GM12873 (cell line): ENCODE results near the gene ACTG1.

Experiments
- CTCF ChIP-seq: IDR thresholded peaks from 2 replicates; pipeline ENCODE4 v1.5.1; 2012; ENCODE audit warnings: low read depth, mild to moderate bottlenecking, moderate library complexity, low read length, control low read depth; ENCODE audit not compliant: insufficient read depth; ENCODE audit errors: missing control alignments

Gene ACTG1

DNA sequence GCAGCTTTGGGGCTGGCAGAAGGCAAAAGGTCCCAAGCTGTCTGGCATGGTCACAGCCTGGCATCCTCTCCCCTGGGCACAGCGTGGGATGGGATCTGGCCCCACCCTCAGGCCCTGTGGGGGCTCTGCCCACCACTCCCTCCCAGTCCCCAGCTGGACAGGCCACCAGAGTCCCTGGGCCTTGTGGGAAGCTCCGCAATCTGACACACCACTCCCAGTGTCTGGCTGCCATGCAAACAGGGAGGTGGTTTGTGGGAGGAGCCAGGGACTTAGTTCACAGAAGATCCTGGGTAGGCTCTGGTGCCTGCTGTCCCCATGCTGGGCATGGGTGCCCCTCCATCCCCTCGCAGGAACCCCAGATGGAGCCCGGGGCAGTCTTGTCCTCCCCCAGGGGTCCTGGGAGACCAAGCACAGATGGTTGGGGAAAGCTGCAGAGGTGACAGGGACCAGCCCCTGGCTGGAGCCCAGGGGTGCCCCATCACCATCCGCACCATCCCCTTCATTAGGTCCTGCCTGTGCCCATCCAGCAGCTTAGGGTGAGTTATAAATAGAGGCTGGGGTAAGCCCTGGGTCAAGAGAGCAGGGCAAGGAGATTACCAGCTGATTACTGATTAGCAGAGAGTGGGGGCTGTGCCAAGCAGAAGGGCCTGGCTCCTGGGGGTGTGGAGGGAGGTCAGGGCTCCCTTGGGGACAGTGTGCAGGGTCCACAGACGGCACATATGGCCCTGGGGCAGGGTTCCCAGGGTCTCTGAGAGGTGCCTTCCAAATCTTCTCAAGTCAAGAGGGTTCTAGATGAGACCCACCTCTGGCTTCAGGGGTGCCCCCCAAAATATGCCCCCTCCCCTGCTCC, 21.8 kb upstream of the ACTG1 start:
- TF ChIP-seq CTCF, result no peak

GRCh38 chr17:81533339-81534141, 20.9 kb upstream of the ACTG1 start:
- TF ChIP-seq CTCF, result no peak

DNA sequence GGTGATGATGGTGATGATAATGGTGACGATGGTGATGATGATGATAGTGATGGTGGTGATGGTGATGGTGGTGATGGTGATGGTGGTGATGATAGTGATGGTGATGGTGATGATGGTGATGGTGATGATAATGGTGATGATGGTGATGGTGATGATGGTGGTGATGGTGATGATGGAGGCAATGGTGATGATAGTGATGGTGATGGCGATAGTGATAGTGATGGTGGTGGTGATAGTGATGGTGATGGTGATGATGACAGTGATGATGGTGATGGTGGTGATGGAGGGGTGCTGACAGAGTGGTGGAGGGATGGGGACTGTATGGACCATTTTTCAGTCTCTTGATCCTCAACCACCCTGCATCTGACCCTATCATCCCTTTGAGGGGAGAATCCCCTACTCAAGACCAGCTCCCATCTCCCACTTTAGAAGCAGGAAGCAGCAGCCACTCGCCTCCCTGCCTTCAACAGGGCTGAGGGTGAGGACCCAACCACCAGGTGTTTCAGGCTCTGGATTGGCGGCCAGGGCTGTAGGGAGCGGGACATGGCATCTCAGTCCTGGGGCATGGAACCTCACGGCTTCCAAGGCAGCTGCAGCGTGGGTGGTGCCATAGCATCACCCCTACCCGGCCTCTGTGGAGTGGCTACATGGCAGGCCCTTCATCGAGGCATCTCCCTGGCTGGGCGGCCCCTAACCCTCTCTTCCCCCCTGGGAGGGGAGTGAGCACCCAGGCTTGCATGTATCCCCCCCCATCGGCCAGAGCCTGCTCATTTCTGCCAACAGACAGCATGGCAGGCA, 20.1 kb upstream of the ACTG1 start:
- TF ChIP-seq CTCF, result no peak

GRCh38 chr17:81529437-81529803, 16.8 kb upstream of the ACTG1 start:
- no peak for TF ChIP-seq CTCF

- no peak for TF ChIP-seq CTCF
Observed at GRCh38 chr17:81528651-81529436, 16.2 kb upstream of the ACTG1 start.

- TF ChIP-seq CTCF, result no peak
Observed at GRCh38 chr17:81528384-81528650, 15.7 kb upstream of the ACTG1 start.
